GM19452 (cell line): ENCODE results near the gene TGFB2.

Source experiments
- ATAC-seq: cut with Tn5 transposase; IDR thresholded peaks from one replicate; pipeline ENCODE4 v1.9.1; 2021; ENCODE audit not compliant: unreplicated experiment

The TGFB2 gene

GRCh38 chr1:218357893-218358232 is 12.7 kb downstream of the TGFB2 start:
- no peak for ATAC-seq

GRCh38 chr1:218361298-218362065 is 16.3 kb downstream of the TGFB2 start:
- no peak for ATAC-seq

DNA sequence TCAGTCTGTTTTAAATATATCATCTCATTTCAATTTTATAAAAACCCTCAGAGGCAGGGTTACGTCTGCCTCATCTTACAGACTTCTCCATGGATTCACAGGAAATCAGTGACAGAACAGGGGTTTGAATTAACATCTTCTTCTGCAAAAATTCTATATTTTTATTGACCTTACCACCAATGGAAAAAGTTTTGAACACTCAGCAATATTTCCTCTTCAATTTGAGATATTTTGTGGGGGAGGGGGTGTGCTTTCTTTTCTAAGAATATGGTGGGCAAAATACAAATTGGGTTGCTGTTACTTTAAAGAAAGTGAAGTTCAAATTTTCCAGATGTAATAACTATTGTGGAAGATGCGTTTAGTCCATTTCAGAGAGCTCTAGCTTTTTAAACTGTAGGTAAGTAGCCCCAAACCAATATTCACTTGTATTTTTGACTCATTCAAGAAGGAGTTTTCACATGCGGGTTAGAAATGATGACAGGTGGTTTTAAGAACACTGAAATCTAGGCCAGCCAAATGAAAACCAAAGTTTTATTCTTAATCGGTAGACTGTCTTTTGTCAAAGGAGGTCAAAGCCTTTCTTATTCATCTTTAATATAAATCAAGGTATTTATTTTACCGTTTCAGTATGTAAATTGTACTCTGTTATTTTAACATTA is 17.4 kb downstream of the TGFB2 start:
- no peak for ATAC-seq

DNA sequence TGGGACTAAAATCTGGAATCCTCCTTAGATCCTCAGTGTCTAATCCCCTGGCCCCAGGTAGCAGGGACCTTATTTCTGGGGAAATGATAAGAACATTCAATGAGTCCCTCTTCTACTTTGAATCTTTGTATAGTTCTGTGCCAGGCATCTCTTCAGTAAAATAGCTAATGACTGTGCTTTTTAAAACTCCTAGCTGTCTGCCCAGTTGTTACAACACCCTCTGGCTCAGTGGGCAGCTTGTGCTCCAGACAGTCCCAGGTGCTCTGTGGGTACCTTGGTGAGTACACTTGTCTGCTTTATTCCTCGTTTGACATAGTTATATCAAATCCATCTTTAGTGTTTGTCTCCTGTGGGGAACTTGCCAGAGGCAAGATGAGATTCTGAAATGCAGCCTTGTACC is 18.0 kb downstream of the TGFB2 start:
- no peak for ATAC-seq

- no peak for ATAC-seq
Observed at GRCh38 chr1:218364028-218364710, 19.0 kb downstream of the TGFB2 start.

DNA sequence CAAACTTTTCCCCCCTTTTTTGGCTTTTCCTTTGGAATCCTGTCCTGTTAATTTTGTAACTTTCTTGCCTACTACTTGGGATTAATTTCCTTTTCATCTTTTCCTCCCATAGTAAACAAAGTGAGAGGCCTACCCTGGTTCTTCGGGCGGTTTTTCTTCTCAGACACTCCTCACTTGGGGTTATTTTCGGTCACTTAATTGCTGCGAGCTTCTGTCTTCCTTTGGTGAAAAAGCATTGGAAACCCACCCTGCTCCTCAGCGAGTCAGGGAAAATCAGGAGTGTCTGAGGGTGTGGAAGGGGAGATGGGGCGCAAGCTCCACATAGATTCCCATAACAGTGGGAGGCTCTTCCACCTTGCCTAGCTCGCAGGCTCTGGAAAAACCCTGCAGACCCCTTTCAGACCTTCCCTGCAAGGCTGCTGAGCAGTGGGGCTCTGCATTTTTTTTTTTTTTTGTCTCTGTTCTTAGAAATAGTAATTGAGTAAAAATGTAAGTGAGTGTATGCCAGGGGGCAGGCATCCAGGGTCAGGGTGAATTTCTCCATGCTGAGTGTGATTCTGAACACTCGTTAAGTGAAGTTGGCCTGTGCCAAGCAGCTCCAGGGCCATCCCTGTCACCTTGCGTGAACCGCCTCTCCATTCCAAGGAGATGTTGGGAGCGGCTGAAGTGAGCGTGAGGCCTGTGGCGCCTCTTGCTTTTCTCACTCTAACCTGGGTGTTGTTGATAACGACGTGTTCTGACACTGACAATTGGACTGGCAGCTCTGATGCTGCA is 20.3 kb downstream of the TGFB2 start:
- no peak for ATAC-seq

DNA sequence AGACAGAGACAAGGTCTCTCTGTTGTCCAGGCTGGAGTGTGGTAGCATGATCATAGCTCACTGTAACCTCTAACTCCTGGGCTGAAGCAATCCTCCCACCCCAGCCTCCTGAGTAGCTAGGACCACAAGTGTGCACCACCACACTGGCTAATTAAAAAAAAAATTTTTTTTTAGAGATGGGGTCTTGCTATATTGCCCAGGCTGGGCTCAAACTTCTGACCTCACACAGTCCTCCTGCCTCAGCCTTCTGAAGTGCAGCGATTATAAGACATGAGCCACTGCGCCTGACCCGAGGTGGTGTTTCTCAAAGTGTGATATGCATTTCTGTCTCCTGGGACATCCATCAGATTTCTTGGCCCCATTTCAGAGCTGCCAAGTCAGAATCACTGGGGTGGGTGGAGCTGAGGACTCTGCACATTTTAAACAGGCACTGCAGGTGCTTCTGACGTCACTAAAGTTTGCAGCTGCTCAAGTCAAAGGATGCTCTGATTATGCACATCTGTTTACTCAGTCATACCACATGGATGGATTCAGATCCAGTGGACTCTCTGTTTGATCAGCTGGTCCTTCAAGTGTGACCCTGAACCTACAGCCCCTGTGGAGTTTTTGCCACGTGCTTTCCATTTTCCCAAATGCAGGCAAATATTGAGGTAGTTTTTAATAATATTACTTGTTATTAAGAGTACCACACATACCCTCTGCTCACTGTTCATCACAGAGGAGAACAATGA is 21.4 kb downstream of the TGFB2 start:
- no peak for ATAC-seq

GRCh38 chr1:218367118-218367517 is 22.0 kb downstream of the TGFB2 start:
- no peak for ATAC-seq

GRCh38 chr1:218368686-218369085 is 23.6 kb downstream of the TGFB2 start:
- ATAC-seq: no peak

DNA sequence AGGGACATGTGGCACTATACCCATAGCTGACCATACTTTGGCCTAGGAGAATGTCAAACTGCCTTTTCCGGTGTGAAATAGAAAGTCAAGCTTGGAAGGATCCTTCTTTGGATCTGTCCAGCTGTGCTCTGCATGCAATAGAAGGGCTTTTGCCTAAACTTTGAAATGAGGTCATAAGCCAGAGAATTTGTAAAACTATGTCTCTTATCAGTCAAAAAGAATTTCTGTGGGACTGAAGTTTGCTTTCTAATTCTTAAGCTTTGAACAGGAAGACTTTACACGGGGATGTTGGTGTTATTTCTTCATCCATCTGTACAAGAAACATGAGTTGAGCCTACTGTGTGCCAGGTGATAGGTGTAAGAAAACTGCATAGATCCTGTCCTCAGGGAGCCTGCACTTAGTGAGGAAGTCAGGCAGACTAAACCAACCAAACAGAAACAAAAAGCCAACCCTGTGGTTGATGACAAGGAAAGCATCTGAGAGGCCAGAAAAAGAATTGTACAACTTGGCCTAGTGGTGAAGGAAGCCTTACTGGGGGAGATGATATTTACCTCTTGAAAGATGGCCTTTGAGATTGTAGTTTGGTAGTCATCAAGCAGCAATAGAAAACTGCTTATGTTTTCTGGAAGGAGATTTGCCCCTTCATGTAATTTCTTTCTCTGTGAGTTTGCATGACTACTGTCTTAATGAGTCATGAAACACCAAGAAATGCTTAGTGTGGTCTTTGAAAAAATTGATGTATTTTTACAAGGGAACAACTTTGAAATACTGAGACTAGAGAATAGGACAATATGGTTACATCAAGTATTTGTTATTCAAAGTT is 24.8 kb downstream of the TGFB2 start:
- no peak for ATAC-seq

DNA sequence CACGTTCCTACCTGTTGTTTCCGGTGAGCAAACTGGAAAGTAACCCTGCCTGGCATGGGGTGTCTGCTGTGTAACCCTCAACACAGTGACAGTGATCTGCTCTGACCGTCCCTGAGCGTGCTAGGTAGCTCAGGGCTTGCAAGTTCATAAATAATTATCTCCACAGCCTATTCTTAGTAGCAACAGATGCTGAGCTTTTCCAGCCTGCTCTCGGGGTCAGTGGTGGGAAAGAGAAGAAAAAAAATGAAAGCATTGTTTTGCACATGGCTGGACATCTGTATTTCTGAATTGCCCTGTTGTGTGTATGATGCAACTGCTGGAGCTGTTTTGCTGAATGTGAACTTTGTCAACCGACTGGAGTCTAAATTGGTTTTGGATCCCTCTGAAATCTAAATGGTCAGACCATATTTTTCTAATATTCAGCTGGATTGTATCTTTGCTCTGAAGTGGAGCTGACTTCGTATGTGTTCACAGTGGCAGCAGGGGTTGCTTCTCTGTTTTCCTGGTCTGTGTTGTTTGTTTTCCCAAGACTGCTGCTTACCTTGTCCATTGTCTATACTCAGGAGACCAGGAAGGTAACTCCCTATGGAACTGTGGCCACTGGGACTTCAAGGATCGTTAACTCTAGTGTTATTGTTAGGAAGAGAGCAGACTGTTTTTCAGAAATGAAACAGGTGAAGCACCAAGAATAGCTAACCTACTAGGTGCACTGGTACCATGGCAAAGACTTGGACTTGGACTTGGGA is 27.0 kb downstream of the TGFB2 start:
- ATAC-seq: no peak

GRCh38 chr1:218374401-218375353 is 29.5 kb downstream of the TGFB2 start:
- no peak for ATAC-seq

DNA sequence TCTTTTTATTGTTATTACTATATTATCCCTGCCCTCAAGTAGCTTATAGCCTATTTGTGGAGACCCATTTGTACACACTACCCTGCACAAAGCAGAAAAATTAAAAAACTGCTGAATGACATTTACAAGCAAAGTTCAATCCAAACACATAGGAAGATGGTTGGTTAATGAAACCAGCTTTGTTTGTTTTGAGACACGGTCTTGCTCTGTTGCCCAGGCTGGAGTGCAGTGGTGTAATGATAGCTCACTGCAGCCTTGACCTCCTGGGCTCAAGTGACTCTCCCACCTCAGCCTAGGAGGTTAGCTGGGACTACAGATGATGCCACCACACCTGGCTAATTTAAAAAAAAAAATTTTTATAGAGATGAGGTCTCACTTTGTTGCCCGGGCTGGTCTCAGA is 31.6 kb downstream of the TGFB2 start:
- peak; percentile 22 for ATAC-seq

GRCh38 chr1:218377143-218377660 is 32.1 kb downstream of the TGFB2 start:
- peak; percentile 89 for ATAC-seq

DNA sequence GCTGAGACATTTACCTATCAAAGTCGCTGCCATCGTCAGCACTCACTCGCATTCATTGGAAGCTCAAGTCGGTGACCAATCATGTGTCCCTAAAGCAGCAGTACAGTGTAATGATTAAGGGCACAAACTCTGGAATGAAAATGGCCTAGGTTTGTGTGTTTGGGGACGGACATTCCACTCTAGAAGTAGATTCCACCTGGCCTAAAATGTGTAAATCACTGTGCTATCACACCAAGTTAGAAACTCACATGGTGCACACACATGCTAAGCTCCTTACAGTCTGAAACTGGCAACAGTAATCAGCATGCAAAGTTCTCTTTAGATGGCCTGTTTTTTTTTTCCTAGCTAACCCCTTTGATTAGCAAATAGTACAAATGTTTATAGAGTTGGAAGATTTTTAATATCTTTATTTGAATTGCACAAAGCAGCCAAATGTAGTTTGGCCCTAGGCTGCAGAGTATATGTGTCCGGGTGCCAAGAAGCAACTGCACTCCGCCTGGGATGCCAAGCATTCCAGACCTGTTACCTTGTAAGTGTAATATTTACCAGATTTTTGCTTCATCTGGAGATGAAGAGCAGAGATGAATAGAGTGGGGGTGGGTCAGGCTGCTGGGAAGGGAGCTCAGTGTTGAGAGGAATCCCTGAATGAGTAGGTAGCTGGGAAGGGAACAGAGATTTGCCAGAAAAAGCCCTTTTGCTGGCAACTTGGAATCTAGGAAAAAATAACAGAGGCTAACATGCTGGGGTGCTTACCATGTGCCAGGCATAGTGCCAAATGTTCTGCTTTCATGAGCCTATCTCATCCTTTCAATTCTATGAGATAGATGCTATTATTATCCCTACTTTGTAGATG is 35.2 kb downstream of the TGFB2 start:
- no peak for ATAC-seq

GRCh38 chr1:218382261-218382660 is 37.1 kb downstream of the TGFB2 start:
- no peak for ATAC-seq

DNA sequence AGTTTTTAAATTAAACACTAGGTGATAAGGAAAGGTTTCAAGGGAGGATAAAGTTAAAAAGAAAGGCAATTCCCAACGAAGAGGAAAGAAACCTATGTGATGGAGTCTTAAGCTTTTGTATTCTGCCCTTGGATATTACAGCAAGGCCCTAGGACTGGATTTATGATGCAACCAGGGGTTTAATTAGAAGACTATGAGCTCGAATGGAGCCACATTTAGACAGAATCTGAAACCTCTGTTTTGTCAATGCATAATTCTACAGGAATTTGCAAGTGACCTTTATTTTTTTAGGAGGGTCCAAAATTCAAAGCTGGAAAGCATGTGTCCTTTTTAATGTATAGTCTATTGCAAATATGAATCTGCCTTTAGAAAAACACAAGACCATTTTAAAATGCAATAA is 37.9 kb downstream of the TGFB2 start:
- no peak for ATAC-seq
